DOHH2 (cell line): ENCODE results near the gene GCSAML.
"Not testable (repeated sequence)": the region's sequence is repeated elsewhere in the genome, so short reads cannot be mapped to it uniquely, and the experiment has no call there.

ENCODE experiments used
- H3F3A ChIP-seq: fragments of 200-600 bp; sonication (generic), shearing (Covaris generic); 2 replicates; pipeline ENCODE4 v1.6.0; 2016; ENCODE audit warnings: antibody characterized with exemption, mild to moderate bottlenecking; ENCODE audit not compliant: control insufficient read depth, insufficient read depth
- H3K27ac ChIP-seq: fragments of 200-600 bp; sonication (generic); 2 replicates; pipeline ENCODE4 v1.5.1; 2014; ENCODE audit warnings: low read depth, mild to moderate bottlenecking, low read length, moderate library complexity
- H3K27me3 ChIP-seq: fragments of 200-600 bp; sonication (generic); 2 replicates; pipeline ENCODE4 v1.6.1; 2014; ENCODE audit warnings: mild to moderate bottlenecking, low read length, mixed read lengths; ENCODE audit not compliant: control insufficient read depth
- H3K36me3 ChIP-seq: fragments of 200-600 bp; sonication (generic); 2 replicates; pipeline ENCODE4 v1.6.1; 2014; ENCODE audit warnings: mild to moderate bottlenecking, low read length, moderate library complexity, mixed read lengths; ENCODE audit not compliant: control insufficient read depth
- H3K4me1 ChIP-seq: fragments of 200-600 bp; sonication (generic); 2 replicates; pipeline ENCODE4 v1.6.1; 2014; ENCODE audit warnings: mild to moderate bottlenecking, low read length, mixed read lengths; ENCODE audit not compliant: control insufficient read depth
- H3K4me2 ChIP-seq: fragments of 200-600 bp; sonication (generic); 2 replicates; pipeline ENCODE4 v1.6.0; 2014; ENCODE audit warnings: mild to moderate bottlenecking, low read length, moderate library complexity
- H3K4me3 ChIP-seq: fragments of 200-600 bp; sonication (generic); 2 replicates; pipeline ENCODE4 v1.5.1; 2014; ENCODE audit warnings: mild to moderate bottlenecking, low read length, mixed read lengths
- H3K79me2 ChIP-seq: fragments of 200-600 bp; sonication (generic); 2 replicates; pipeline ENCODE4 v1.6.1; 2014; ENCODE audit warnings: mild to moderate bottlenecking, low read length, mixed read lengths; ENCODE audit not compliant: control insufficient read depth
- H3K9me2 ChIP-seq: fragments of 200-600 bp; sonication (generic); replicated peaks from 2 replicates; pipeline ENCODE4 v1.6.1; 2014; ENCODE audit warnings: mild to moderate bottlenecking, low read length, mixed read lengths; ENCODE audit not compliant: control insufficient read depth
- H3K9me3 ChIP-seq: fragments of 200-600 bp; sonication (generic); 2 replicates; pipeline ENCODE4 v1.6.1; 2014; ENCODE audit warnings: antibody characterized with exemption, low read length, mixed read lengths; ENCODE audit not compliant: control insufficient read depth, insufficient read depth
- H4K20me1 ChIP-seq: fragments of 200-600 bp; sonication (generic); 2 replicates; pipeline ENCODE4 v1.6.0; 2014; ENCODE audit warnings: low read depth, mild to moderate bottlenecking, antibody characterized with exemption, low read length, moderate library complexity; ENCODE audit not compliant: control insufficient read depth, insufficient read depth
- CTCF ChIP-seq: fragments of 200-600 bp; sonication (generic); IDR thresholded peaks from one replicate; pipeline ENCODE4 v1.5.1; 2014; ENCODE audit warnings: antibody characterized with exemption, mild to moderate bottlenecking, low read depth, low read length; ENCODE audit not compliant: poor library complexity, severe bottlenecking
- EZH2phosphoT487 ChIP-seq: fragments of 200-600 bp; sonication (generic); IDR thresholded peaks from 2 replicates; pipeline ENCODE4 v1.6.1; 2017; ENCODE audit warnings: borderline replicate concordance, mild to moderate bottlenecking, antibody characterized with exemption, low read length, moderate library complexity, mixed read lengths

The GCSAML gene

GRCh38 chr1:247517795-247518612 lies 30.9 kb upstream of the GCSAML start:
- Histone ChIP-seq H3K79me2 (no peaks in the 10 kb centered on the region), H3K4me3 (no peak overlapping the region), H3F3A (no peaks in the 10 kb centered on the region), H4K20me1 (no peaks in the 10 kb centered on the region), H3K4me1 (no peaks in the 10 kb centered on the region), H3K9me3 (no peaks in the 10 kb centered on the region), H3K9me2 (no peaks in the 10 kb centered on the region), H3K27ac (no peak overlapping the region), H3K36me3 (no peaks in the 10 kb centered on the region), H3K27me3 (no peaks in the 10 kb centered on the region), H3K4me2 (no peak overlapping the region)
- TF ChIP-seq EZH2phosphoT487 (no peak), CTCF (no peak)

- TF ChIP-seq EZH2phosphoT487 (no peak), CTCF (no peak)
- H3K27me3 ChIP-seq, result no peaks in the 10 kb centered on the region
Observed at GRCh38 chr1:247518613-247518891, 30.4 kb upstream of the GCSAML start.

GRCh38 chr1:247521886-247522285 lies 27.0 kb upstream of the GCSAML start:
- not testable (repeated sequence) for H4K20me1 ChIP-seq, H3K4me2 ChIP-seq, H3K36me3 ChIP-seq, H3K79me2 ChIP-seq, H3K27me3 ChIP-seq, H3K4me1 ChIP-seq, H3K27ac ChIP-seq, H3K9me3 ChIP-seq, H3K9me2 ChIP-seq, H3F3A ChIP-seq, H3K4me3 ChIP-seq

More at GRCh38 chr1:247518613-247518891, 30.4 kb upstream of the GCSAML start:
- H3K4me3 ChIP-seq, result no peak overlapping the region
- H3K9me3 ChIP-seq, result no peaks in the 10 kb centered on the region
- H3K4me1 ChIP-seq, result no peaks in the 10 kb centered on the region
- H4K20me1 ChIP-seq, result no peaks in the 10 kb centered on the region
- H3K36me3 ChIP-seq, result no peaks in the 10 kb centered on the region
- no peak overlapping the region for H3K4me2 ChIP-seq
- no peak overlapping the region for H3K27ac ChIP-seq
- no peaks in the 10 kb centered on the region for H3K9me2 ChIP-seq
- no peaks in the 10 kb centered on the region for H3K79me2 ChIP-seq
- H3F3A ChIP-seq, result no peaks in the 10 kb centered on the region

GRCh38 chr1:247528812-247529474 lies 20.0 kb upstream of the GCSAML start:
- Histone ChIP-seq H3K4me3 (no peak overlapping the region), H3F3A (no peaks in the 10 kb centered on the region), H3K4me2 (no peak overlapping the region), H3K4me1 (no peaks in the 10 kb centered on the region), H3K9me3 (no peaks in the 10 kb centered on the region), H3K27me3 (no peaks in the 10 kb centered on the region), H4K20me1 (no peaks in the 10 kb centered on the region), H3K79me2 (no peaks in the 10 kb centered on the region), H3K9me2 (no peaks in the 10 kb centered on the region), H3K36me3 (no peaks in the 10 kb centered on the region), H3K27ac (no peak overlapping the region)
- TF ChIP-seq EZH2phosphoT487, result no peak
- TF ChIP-seq CTCF, result no peak
